D341Med (cell line): ENCODE data around the gene PRMT2.
"Not testable (repeated sequence)": the region's sequence is repeated elsewhere in the genome, so short reads cannot be mapped to it uniquely, and the experiment has no call there.

Experiments
- DNase-seq: peaks from one replicate; pipeline ENCODE4 v3.0.0; 2012; ENCODE audit warnings: low spot score

The PRMT2 gene

GRCh38 chr21:46617267-46618051 lies 18.0 kb upstream of the PRMT2 start:
- DNase-seq: no peak

- DNase-seq: no peak
Observed at GRCh38 chr21:46618738-46619379, 16.6 kb upstream of the PRMT2 start.

- no peak for DNase-seq
Observed at GRCh38 chr21:46619846-46620245, 15.6 kb upstream of the PRMT2 start.

- DNase-seq: no peak
Observed at GRCh38 chr21:46620846-46621245, 14.6 kb upstream of the PRMT2 start.

GRCh38 chr21:46621457-46622182 lies 13.9 kb upstream of the PRMT2 start:
- DNase-seq: no peak

- DNase-seq: no peak
Observed at GRCh38 chr21:46622226-46622625, 13.2 kb upstream of the PRMT2 start.

GRCh38 chr21:46624050-46624449 lies 11.4 kb upstream of the PRMT2 start:
- no peak for DNase-seq

GRCh38 chr21:46625759-46626158 lies 9.7 kb upstream of the PRMT2 start:
- no peak for DNase-seq

- no peak for DNase-seq
Observed at GRCh38 chr21:46626536-46626935, 8.9 kb upstream of the PRMT2 start.

- no peak for DNase-seq
Observed at GRCh38 chr21:46626975-46627501, 8.4 kb upstream of the PRMT2 start.

- no peak for DNase-seq
Observed at GRCh38 chr21:46627726-46628125, 7.7 kb upstream of the PRMT2 start.

- DNase-seq: no peak
Observed at GRCh38 chr21:46628868-46629267, 6.6 kb upstream of the PRMT2 start.

GRCh38 chr21:46630915-46631314 lies 4.6 kb upstream of the PRMT2 start:
- DNase-seq: not testable (repeated sequence)

GRCh38 chr21:46633566-46633965 lies 1.9 kb upstream of the PRMT2 start:
- DNase-seq: no peak

- no peak for DNase-seq
Observed at GRCh38 chr21:46634427-46634826, 1.0 kb upstream of the PRMT2 start.

GRCh38 chr21:46634966-46635323 lies 529 bp upstream of the PRMT2 start:
- no peak for DNase-seq

- no peak for DNase-seq
Observed at GRCh38 chr21:46636181-46636512, 673 bp downstream of the PRMT2 start.

GRCh38 chr21:46636550-46637285 lies 1.2 kb downstream of the PRMT2 start:
- no peak for DNase-seq

- DNase-seq: no peak
Observed at GRCh38 chr21:46637952-46638746, 2.7 kb downstream of the PRMT2 start.

GRCh38 chr21:46639489-46640386 lies 4.3 kb downstream of the PRMT2 start:
- no peak for DNase-seq
